Parathyroid adenoma (tissue), 2 donors: ENCODE measurements around the gene GNRHR.

Source experiments
- H2AFZ ChIP-seq: fragments of 300-600 bp; sonication (generic); one replicate; pipeline ENCODE4 v1.7.0; 2017; ENCODE audit warnings: antibody characterized with exemption, mild to moderate bottlenecking
- H3K27ac ChIP-seq: fragments of 300-600 bp; sonication (generic); one replicate; pipeline ENCODE4 v1.7.0; 2017
- H3K27me3 ChIP-seq: fragments of 300-600 bp; sonication (generic); one replicate; pipeline ENCODE4 v1.7.0; 2017; ENCODE audit warnings: low read length; ENCODE audit not compliant: control insufficient read depth, insufficient read depth
- H3K36me3 ChIP-seq: fragments of 300-600 bp; sonication (generic); one replicate; pipeline ENCODE4 v1.7.0; 2017; ENCODE audit warnings: low read length; ENCODE audit not compliant: control insufficient read depth, insufficient read depth
- H3K4me1 ChIP-seq: fragments of 300-600 bp; sonication (generic); one replicate; pipeline ENCODE4 v1.7.0; 2017; ENCODE audit warnings: control low read depth
- H3K4me2 ChIP-seq: fragments of 300-600 bp; sonication (generic); one replicate; pipeline ENCODE4 v1.7.0; 2017; ENCODE audit warnings: low read length
- H3K4me3 ChIP-seq: fragments of 300-600 bp; sonication (generic); one replicate; pipeline ENCODE4 v1.7.0; 2017; ENCODE audit warnings: low read depth, low read length
- H3K79me2 ChIP-seq: fragments of 300-600 bp; sonication (generic); one replicate; pipeline ENCODE4 v1.7.0; 2017; ENCODE audit warnings: control low read depth
- H3K9ac ChIP-seq: fragments of 300-600 bp; sonication (generic); one replicate; pipeline ENCODE4 v1.7.0; 2017; ENCODE audit warnings: mild to moderate bottlenecking
- H3K9me3 ChIP-seq: fragments of 300-600 bp; sonication (generic); one replicate; pipeline ENCODE4 v1.7.0; 2017; ENCODE audit warnings: low read length; ENCODE audit not compliant: control insufficient read depth
- CTCF ChIP-seq: fragments of 300-600 bp; sonication (generic); IDR thresholded peaks from one replicate; pipeline ENCODE4 v1.7.0; 2017; ENCODE audit warnings: antibody characterized with exemption, mild to moderate bottlenecking
- donor health status: primary hyperparathyroidism.

The GNRHR gene

GRCh38 chr4:67754288-67754687 lies at the start of gene GNRHR:
GNRHR (minus strand) TSS chr4:67754388; CDS start chr4:67754335, 53 bp downstream.
- no peak within 1 kb of the TSS for H3K9ac ChIP-seq
- no peaks in the 10 kb centered on the region for H3K36me3 ChIP-seq
- H3K4me1 ChIP-seq, result no peaks in the 10 kb centered on the region
- no peak within 1 kb of the TSS for H3K4me2 ChIP-seq
- no peak for TF ChIP-seq CTCF
- H3K27ac ChIP-seq, result no peak within 1 kb of the TSS
- no peaks in the 10 kb centered on the region for H3K27me3 ChIP-seq
- no peaks in the 10 kb centered on the region for H3K9me3 ChIP-seq
- no peaks in the 10 kb centered on the region for H3K79me2 ChIP-seq
- H3K4me3 ChIP-seq, result no peak within 1 kb of the TSS
- no peak within 1 kb of the TSS for H2AFZ ChIP-seq

GRCh38 chr4:67796810-67797209 lies 42.6 kb upstream of the GNRHR start:
- no peak for TF ChIP-seq CTCF
- no peak overlapping the region for H3K27ac ChIP-seq

GRCh38 chr4:67790721-67791120 lies 36.5 kb upstream of the GNRHR start:
- H3K9ac ChIP-seq, result no peak overlapping the region
- H3K4me2 ChIP-seq, result no peak overlapping the region
- H3K4me3 ChIP-seq, result no peak overlapping the region
- no peaks in the 10 kb centered on the region for H3K9me3 ChIP-seq
- no peaks in the 10 kb centered on the region for H3K36me3 ChIP-seq
- H3K27ac ChIP-seq, result no peak overlapping the region
- no peaks in the 10 kb centered on the region for H3K27me3 ChIP-seq
- no peak overlapping the region for H2AFZ ChIP-seq
- no peaks in the 10 kb centered on the region for H3K4me1 ChIP-seq
- H3K79me2 ChIP-seq, result no peaks in the 10 kb centered on the region
- TF ChIP-seq CTCF, result no peak

More at GRCh38 chr4:67796810-67797209, 42.6 kb upstream of the GNRHR start:
- Histone ChIP-seq H3K27me3 (no peaks in the 10 kb centered on the region), H3K4me1 (no peaks in the 10 kb centered on the region), H3K4me2 (no peak overlapping the region), H3K4me3 (no peak overlapping the region), H2AFZ (no peak overlapping the region), H3K9ac (no peak overlapping the region), H3K79me2 (no peaks in the 10 kb centered on the region), H3K36me3 (no peaks in the 10 kb centered on the region), H3K9me3 (no peaks in the 10 kb centered on the region)

GRCh38 chr4:67787311-67787710 lies 33.1 kb upstream of the GNRHR start:
- H3K27ac ChIP-seq, result no peak overlapping the region
- TF ChIP-seq CTCF, result no peak
- H3K36me3 ChIP-seq, result no peaks in the 10 kb centered on the region

GRCh38 chr4:67785528-67785927 lies 31.3 kb upstream of the GNRHR start:
- Histone ChIP-seq H3K9me3 (no peaks in the 10 kb centered on the region), H3K4me3 (no peak overlapping the region), H3K4me1 (no peaks in the 10 kb centered on the region), H3K27me3 (no peaks in the 10 kb centered on the region), H3K27ac (no peak overlapping the region), H2AFZ (no peak overlapping the region), H3K4me2 (no peak overlapping the region), H3K9ac (no peak overlapping the region), H3K36me3 (no peaks in the 10 kb centered on the region), H3K79me2 (no peaks in the 10 kb centered on the region)
- TF ChIP-seq CTCF, result no peak

More at GRCh38 chr4:67787311-67787710, 33.1 kb upstream of the GNRHR start:
- H3K27me3 ChIP-seq, result no peaks in the 10 kb centered on the region
- no peak overlapping the region for H3K4me3 ChIP-seq
- no peaks in the 10 kb centered on the region for H3K9me3 ChIP-seq
- H3K79me2 ChIP-seq, result no peaks in the 10 kb centered on the region
- H3K4me1 ChIP-seq, result no peaks in the 10 kb centered on the region
- no peak overlapping the region for H3K4me2 ChIP-seq
- H2AFZ ChIP-seq, result no peak overlapping the region
- no peak overlapping the region for H3K9ac ChIP-seq
